ENCODE results near the gene IFI6. TPM values are rescaled to one million over a fixed set of nuclear protein-coding genes. Genes with fewer than 3 reads are reported as not detected.

IFI6 gene
- total RNA-seq, 1 donor from 2014 or later, result 3,307 TPM

DNA sequence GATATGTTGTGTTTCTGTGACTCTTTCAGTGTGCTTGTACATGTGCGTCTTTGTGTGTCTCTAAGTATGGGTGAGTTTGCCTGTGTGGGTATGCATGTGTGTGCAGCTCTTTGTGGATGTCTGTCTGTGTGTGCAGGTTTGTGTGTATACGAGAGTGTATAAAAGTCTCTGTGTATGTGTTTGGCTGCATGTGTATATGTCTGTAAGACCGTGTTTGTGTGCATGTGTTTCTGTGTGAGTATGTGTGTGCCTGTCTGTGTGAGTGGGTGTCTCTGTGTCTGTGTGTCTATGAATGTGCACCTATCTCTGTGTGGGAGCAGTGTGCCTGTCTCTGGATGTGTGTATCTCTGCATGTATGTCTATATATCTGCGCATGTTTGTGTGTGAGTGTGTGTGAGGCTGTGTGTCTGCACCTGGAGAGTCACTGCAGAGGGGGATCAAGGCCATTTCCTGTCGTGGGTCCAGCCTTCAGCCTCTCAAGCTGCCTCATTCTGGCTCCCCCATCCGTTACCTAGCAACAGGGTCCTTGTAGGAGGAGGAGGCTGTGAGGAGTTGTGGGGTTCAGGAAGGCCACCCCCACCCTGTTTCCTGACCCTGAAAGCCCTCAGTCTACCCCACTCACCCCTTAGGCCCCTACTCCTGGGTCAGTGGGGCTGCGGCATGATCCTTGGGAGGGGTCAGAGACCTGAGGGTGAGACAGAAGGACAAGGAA lies 47.4 kb downstream of the IFI6 start:
- Mint-ChIP-seq H3K4me1 (ENCODE audit: low read depth, unreplicated experiment) (no peaks in the 10 kb centered on the region), H3K27ac (ENCODE audit: unreplicated experiment) (no peak overlapping the region), H3K27me3 (ENCODE audit: low read depth, unreplicated experiment) (peaks cover 27% of the 10 kb centered on the region), H3K4me3 (ENCODE audit: unreplicated experiment) (no peak overlapping the region), H3K9me3 (ENCODE audit: unreplicated experiment) (no peaks in the 10 kb centered on the region), H3K36me3 (ENCODE audit: low read depth, unreplicated experiment) (no peaks in the 10 kb centered on the region)
- FAIRE-seq, result no peak
- no peak overlapping the region for H3K4me2 ChIP-seq (ENCODE audit: low read length)
- H3K27me3 ChIP-seq (ENCODE audit: insufficient read depth, low read length), result peaks cover 6% of the 10 kb centered on the region
- no peak overlapping the region for H3K4me3 ChIP-seq (ENCODE audit: insufficient read depth, low read depth, low read length)
- no peak overlapping the region for H3K9ac ChIP-seq (ENCODE audit: low read length)
- H3K4me1 ChIP-seq (ENCODE audit: insufficient read depth, low read length), result peaks cover 6% of the 10 kb centered on the region
- no peak overlapping the region for H3K27ac ChIP-seq (ENCODE audit: low read depth, low read length)
- no peaks in the 10 kb centered on the region for H3K36me3 ChIP-seq (ENCODE audit: insufficient read depth, low read length)
- no peak for DNase-seq (ENCODE audit: low read depth)
- H3K9me3 ChIP-seq (ENCODE audit: insufficient read depth, low read depth, low read length), result no peaks in the 10 kb centered on the region
- H2AFZ ChIP-seq (ENCODE audit: low read depth, low read length), result no peak overlapping the region
- H4K20me1 ChIP-seq (ENCODE audit: insufficient read depth, low read length), result no peaks in the 10 kb centered on the region
- H3K79me2 ChIP-seq (ENCODE audit: insufficient read depth, low read length), result no peaks in the 10 kb centered on the region
- TF ChIP-seq, protein P1, sequence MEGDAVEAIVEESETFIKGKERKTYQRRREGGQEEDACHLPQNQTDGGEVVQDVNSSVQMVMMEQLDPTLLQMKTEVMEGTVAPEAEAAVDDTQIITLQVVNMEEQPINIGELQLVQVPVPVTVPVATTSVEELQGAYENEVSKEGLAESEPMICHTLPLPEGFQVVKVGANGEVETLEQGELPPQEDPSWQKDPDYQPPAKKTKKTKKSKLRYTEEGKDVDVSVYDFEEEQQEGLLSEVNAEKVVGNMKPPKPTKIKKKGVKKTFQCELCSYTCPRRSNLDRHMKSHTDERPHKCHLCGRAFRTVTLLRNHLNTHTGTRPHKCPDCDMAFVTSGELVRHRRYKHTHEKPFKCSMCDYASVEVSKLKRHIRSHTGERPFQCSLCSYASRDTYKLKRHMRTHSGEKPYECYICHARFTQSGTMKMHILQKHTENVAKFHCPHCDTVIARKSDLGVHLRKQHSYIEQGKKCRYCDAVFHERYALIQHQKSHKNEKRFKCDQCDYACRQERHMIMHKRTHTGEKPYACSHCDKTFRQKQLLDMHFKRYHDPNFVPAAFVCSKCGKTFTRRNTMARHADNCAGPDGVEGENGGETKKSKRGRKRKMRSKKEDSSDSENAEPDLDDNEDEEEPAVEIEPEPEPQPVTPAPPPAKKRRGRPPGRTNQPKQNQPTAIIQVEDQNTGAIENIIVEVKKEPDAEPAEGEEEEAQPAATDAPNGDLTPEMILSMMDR (IDR thresholded peaks at IDR 0.05; ENCODE audit: insufficient read depth, low read depth, low read length), result no peak
- no peak for TF ChIP-seq EZH2 (IDR thresholded peaks at IDR 0.05; ENCODE audit: insufficient read depth, low read length)

DNA sequence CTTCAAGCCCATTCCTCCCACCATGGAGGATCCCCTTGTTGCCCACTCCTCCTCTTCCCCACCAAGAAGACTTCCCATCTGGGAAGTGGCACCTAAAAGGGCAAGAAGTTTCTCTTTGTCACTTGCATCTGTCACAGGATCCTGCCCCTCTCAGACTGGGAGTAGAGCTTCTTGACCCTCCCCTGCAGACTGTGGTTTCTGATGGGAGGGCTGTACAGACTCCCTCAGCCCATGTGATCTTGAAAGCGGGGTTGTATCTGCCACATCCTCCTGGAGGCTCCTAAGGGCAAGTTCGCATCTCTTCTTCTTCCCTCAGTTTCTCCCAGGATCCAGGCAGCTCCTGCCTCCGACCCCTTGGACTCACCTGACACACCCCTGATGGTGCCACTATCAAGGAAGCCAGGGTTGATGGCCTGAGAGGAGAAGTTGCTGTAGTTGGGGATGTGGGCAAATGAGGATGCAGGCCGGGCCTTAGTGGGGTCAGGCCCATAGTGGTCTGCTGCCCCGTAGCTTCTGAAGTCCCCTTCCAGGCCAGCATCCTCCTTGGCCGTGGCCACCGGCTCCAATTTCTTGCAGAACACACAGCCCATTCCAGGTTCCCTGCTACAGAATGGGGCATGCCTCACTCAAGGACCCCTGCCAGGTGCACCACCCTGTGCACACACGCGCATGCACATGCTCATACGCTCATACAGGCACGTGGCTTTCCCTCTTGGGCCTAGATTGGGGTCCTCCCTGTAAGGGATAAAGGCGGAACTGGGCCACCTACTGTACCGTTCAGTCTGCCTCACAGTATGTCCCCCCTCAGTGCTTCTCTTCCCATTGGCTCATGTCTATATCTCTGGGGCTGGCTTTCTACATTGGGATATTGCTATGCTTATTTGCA lies 48.4 kb downstream of the IFI6 start:
- Histone ChIP-seq H3K4me3 (ENCODE audit: insufficient read depth, low read depth, low read length) (no peak overlapping the region), H3K9ac (ENCODE audit: low read length) (no peak overlapping the region), H3K27ac (ENCODE audit: low read depth, low read length) (no peak overlapping the region), H3K4me2 (ENCODE audit: low read length) (no peak overlapping the region), H3K27me3 (ENCODE audit: insufficient read depth, low read length) (peaks cover 3% of the 10 kb centered on the region), H3K4me1 (ENCODE audit: insufficient read depth, low read length) (peaks cover 6% of the 10 kb centered on the region), H2AFZ (ENCODE audit: low read depth, low read length) (no peak overlapping the region), H3K79me2 (ENCODE audit: insufficient read depth, low read length) (no peaks in the 10 kb centered on the region), H3K9me3 (ENCODE audit: insufficient read depth, low read depth, low read length) (no peaks in the 10 kb centered on the region), H3K36me3 (ENCODE audit: insufficient read depth, low read length) (no peaks in the 10 kb centered on the region), H4K20me1 (ENCODE audit: insufficient read depth, low read length) (no peaks in the 10 kb centered on the region)
- Mint-ChIP-seq H3K36me3 (ENCODE audit: low read depth, unreplicated experiment) (no peaks in the 10 kb centered on the region), H3K27me3 (ENCODE audit: low read depth, unreplicated experiment) (peaks cover 24% of the 10 kb centered on the region), H3K4me3 (ENCODE audit: unreplicated experiment) (no peak overlapping the region), H3K4me1 (ENCODE audit: low read depth, unreplicated experiment) (peaks cover under 1% of the 10 kb centered on the region), H3K9me3 (ENCODE audit: unreplicated experiment) (no peaks in the 10 kb centered on the region), H3K27ac (ENCODE audit: unreplicated experiment) (no peak overlapping the region)
- no peak for TF ChIP-seq EZH2 (IDR thresholded peaks at IDR 0.05; ENCODE audit: insufficient read depth, low read length)
- FAIRE-seq (no peak), DNase-seq (ENCODE audit: low read depth) (no peak)

DNA sequence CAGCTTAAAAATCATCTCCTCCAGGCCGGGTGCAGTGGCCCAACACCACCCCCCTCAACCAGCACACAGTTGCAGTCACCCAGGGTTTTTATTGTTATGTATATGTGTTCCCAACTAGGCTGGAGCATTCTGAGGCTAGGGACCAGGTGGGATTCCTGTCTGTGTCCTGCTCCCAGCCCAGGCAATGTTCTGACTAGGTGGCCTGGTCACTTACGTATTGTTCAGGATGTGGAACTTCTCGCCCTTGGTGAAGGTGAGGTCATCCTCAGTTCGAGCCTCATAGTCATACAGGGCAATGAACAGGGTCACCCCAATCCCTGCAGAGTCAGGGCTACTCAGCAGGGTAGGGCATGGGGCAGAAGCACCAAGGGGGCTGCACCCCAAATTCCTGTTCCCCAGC lies 49.2 kb downstream of the IFI6 start:
- no peak for DNase-seq (ENCODE audit: low read depth)
- H2AFZ ChIP-seq (ENCODE audit: low read depth, low read length), result no peak overlapping the region
- no peaks in the 10 kb centered on the region for H3K36me3 ChIP-seq (ENCODE audit: insufficient read depth, low read length)
- H3K36me3 Mint-ChIP-seq (ENCODE audit: low read depth, unreplicated experiment), result no peaks in the 10 kb centered on the region
- H3K27ac Mint-ChIP-seq (ENCODE audit: unreplicated experiment), result no peak overlapping the region
- no peak overlapping the region for H3K4me3 ChIP-seq (ENCODE audit: insufficient read depth, low read depth, low read length)
- no peaks in the 10 kb centered on the region for H4K20me1 ChIP-seq (ENCODE audit: insufficient read depth, low read length)
- H3K4me1 ChIP-seq (ENCODE audit: insufficient read depth, low read length), result peaks cover 6% of the 10 kb centered on the region
- no peak for FAIRE-seq
- H3K4me2 ChIP-seq (ENCODE audit: low read length), result no peak overlapping the region
- peaks cover 25% of the 10 kb centered on the region for H3K27me3 Mint-ChIP-seq (ENCODE audit: low read depth, unreplicated experiment)
- no peaks in the 10 kb centered on the region for H3K79me2 ChIP-seq (ENCODE audit: insufficient read depth, low read length)
- no peak overlapping the region for H3K27ac ChIP-seq (ENCODE audit: low read depth, low read length)
- no peak overlapping the region for H3K9ac ChIP-seq (ENCODE audit: low read length)
- H3K9me3 Mint-ChIP-seq (ENCODE audit: unreplicated experiment), result peaks cover under 1% of the 10 kb centered on the region
- peaks cover 1% of the 10 kb centered on the region for H3K4me1 Mint-ChIP-seq (ENCODE audit: low read depth, unreplicated experiment)
- no peak overlapping the region for H3K4me3 Mint-ChIP-seq (ENCODE audit: unreplicated experiment)
- H3K27me3 ChIP-seq (ENCODE audit: insufficient read depth, low read length), result peaks cover 3% of the 10 kb centered on the region
- TF ChIP-seq EZH2 (IDR thresholded peaks at IDR 0.05; ENCODE audit: insufficient read depth, low read length), result no peak
- TF ChIP-seq, protein P1 (IDR thresholded peaks at IDR 0.05; ENCODE audit: insufficient read depth, low read depth, low read length), result no peak
- no peaks in the 10 kb centered on the region for H3K9me3 ChIP-seq (ENCODE audit: insufficient read depth, low read depth, low read length)
